RWPE1 (cell line): ENCODE results near the gene HYAL3.

Source experiments
- CTCF ChIA-PET: fragments of 350-600 bp; sonication (Branson Sonifier 250); formaldehyde crosslinking; extraction: SDS; loops from one replicate; lab custom pipeline; 2021; lab: Yijun Ruan, JAX
- POLR2A ChIA-PET: fragments of 400-600 bp; formaldehyde crosslinking; extraction: SDS; loops from one replicate; lab custom pipeline; 2020; ENCODE audit warnings: antibody characterized with exemption; ENCODE audit not compliant: low non-redundant PET; lab: Yijun Ruan, JAX
- DNase-seq: peaks from one replicate; pipeline ENCODE4 v3.0.0; 2012; ENCODE audit warnings: low spot score
- H3K27ac ChIP-seq: fragments of 450-650 bp; 2 replicates; pipeline ENCODE4 v1.5.1; 2017
- TF ChIP-seq, protein P1 (sequence below): fragments of 450-650 bp; conservative IDR thresholded peaks from 2 replicates; pipeline ENCODE4 v1.5.1; 2017; ENCODE audit warnings: low read depth, mild to moderate bottlenecking

Gene HYAL3

DNA sequence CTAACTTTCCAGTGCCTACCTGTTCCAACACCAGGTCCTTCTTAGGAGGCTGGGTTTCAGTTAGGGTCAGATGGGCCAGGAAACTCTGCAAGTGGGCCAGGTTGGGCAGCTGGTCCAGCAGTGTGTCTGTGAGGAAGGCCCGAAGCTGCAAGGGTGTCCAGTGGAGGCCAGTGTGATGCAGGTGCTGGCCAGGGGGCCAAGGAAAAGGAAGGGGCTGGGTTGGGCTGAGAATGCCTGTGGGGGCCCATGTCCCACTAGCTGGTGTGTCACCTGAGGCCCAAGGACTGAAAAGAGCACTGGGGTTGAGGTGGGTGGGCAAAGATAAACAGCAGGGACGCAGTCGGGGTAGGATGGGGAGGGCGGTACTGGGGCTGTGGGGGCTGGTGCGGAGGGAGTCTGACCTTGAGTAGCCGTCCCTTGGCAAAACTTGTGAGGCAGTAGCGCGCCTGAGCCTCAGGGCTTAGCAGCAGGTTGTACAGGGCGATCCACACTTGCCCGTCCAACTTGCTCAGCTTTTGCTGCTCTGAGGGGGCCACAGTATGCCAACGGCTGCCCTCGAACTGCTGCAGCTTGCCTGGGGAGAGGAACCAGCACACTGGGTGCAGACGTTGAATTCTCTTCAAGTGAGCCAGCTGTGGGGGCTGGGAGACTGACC, 42.9 kb upstream of the HYAL3 start:
- DNase-seq: no peak
- ChIA-PET CTCF (interaction anchor here (0.6 to 1.0 kb wide), 2 partner anchors 18 to 172 kb away, joined by 3 read pairs; no protein-coding TSS in a partner anchor), POLR2A (no interaction called here)
- TF ChIP-seq, protein P1, sequence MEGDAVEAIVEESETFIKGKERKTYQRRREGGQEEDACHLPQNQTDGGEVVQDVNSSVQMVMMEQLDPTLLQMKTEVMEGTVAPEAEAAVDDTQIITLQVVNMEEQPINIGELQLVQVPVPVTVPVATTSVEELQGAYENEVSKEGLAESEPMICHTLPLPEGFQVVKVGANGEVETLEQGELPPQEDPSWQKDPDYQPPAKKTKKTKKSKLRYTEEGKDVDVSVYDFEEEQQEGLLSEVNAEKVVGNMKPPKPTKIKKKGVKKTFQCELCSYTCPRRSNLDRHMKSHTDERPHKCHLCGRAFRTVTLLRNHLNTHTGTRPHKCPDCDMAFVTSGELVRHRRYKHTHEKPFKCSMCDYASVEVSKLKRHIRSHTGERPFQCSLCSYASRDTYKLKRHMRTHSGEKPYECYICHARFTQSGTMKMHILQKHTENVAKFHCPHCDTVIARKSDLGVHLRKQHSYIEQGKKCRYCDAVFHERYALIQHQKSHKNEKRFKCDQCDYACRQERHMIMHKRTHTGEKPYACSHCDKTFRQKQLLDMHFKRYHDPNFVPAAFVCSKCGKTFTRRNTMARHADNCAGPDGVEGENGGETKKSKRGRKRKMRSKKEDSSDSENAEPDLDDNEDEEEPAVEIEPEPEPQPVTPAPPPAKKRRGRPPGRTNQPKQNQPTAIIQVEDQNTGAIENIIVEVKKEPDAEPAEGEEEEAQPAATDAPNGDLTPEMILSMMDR: no peak
- H3K27ac ChIP-seq: peak overlapping the region; percentile 98

DNA sequence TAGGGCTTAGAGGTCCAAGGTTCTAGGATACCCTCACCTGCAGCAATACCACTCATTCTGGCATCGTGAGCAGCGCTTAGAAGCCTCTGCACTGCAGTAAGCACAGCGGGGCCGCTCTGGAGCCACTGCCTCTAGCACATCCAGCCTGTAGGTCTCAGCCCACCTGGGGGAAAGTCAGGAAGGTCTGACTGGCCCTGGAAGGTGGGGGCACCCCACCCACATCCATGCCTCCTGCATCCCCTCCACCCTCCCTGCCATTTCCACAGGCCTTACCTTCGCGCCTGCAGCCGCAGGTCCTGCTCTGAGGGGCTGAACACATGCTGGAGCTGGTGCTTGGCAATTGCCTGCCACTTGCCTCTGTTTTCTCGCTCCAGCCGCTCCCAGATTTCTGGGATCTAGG, 42.3 kb upstream of the HYAL3 start:
- ChIA-PET POLR2A (interaction anchor here (0.6 kb wide), 1 partner anchor 1045 kb away, joined by 3 read pairs; no protein-coding TSS in a partner anchor), CTCF (interaction anchor here (0.6 to 1.0 kb wide), 2 partner anchors 17 to 171 kb away, joined by 3 read pairs; no protein-coding TSS in a partner anchor)
- H3K27ac ChIP-seq: peak overlapping the region; percentile 98

DNA sequence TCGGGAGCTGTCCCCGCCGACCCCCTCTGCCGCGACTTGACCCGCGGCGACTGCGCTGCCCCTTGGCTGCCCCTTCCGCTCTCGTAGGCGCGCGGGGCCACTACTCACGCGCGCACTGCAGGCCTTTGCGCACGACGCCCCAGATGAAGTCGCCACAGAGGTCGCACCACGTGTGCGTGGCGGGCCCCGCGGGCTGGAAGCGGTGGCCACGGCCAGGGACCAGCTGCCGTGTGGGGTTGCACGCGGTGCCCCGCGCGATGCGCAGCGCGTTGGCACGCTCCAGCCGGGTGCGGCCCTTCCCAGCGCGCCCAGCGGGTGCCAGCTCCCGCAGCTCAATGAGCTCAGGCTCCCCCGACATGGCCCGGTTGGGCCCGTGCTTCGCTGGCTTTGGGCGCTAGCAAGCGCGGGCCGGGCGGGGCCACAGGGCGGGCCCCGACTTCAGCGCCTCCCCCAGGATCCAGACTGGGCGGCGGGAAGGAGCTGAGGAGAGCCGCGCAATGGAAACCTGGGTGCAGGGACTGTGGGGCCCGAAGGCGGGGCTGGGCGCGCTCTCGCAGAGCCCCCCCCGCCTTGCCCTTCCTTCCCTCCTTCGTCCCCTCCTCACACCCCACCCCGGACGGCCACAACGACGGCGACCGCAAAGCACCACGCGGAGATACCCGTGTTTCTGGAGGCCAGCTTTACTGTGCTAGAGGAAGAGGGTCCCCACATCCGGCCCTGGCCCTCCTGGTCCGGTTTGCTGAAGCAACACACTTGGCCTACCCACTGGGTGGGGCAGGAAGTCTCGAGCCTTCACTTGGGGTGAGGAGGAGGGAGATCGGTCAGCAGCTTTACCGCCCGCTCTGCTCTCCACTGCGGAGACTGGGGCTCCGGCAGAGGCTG, 41.5 kb upstream of the HYAL3 start, which contains the start of gene RASSF1:
Gene RASSF1 (minus strand): TSS at position 389 of the 882 bp plus-strand sequence. CDS start 31 bp downstream, at position 358.
- ChIA-PET CTCF (interaction anchor here (0.6 to 1.0 kb wide), 3 partner anchors 16 to 52 kb away, joined by 3 read pairs; partner anchors contain the start of genes HYAL3 and NAA80), POLR2A (interaction anchor here (0.6 to 1.1 kb wide), 3 partner anchors 10 to 1045 kb away, joined by 3 read pairs; partner anchors contain the start of genes CYB561D2 and NPRL2)
- TF ChIP-seq, protein P1: no peak
- no peak for DNase-seq
- peak within 1 kb of the TSS; percentile 98 for H3K27ac ChIP-seq

More for the DNA sequence above, 42.3 kb upstream of the HYAL3 start:
- no peak for DNase-seq
- TF ChIP-seq, protein P1: no peak

DNA sequence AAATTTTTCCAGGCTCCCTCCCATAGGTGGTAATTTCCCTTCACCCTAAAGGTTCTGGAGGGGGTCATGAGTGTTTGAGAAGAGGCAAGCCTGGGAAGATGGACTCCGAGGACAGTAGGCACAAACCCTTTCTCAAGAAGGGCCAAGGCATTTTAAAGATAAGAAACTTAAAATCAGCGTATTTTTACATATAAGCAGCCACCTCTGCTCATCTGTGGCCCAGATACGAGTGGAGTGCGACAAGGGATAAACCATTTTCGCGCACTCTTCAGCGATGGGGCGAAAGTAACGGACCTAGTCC, 40.9 kb upstream of the HYAL3 start:
- ChIA-PET POLR2A (interaction anchor here (1.1 kb wide), 1 partner anchor 10 kb away, joined by 3 read pairs; the partner anchor contains the start of genes CYB561D2 and NPRL2), CTCF (interaction anchor here (0.6 to 0.7 kb wide), 2 partner anchors 41 to 51 kb away, joined by 3 read pairs; partner anchors contain the start of genes HYAL3 and NAA80)
- TF ChIP-seq, protein P1: no peak
- DNase-seq: no peak
- H3K27ac ChIP-seq: peak overlapping the region; percentile 98

GRCh38 chr3:50339485-50340146, 40.4 kb upstream of the HYAL3 start:
- CTCF ChIA-PET: no interaction called here
- DNase-seq: no peak
- POLR2A ChIA-PET: no interaction called here
- peak overlapping the region; percentile 98 for H3K27ac ChIP-seq
- TF ChIP-seq, protein P1: no peak
